Sigmoid colon (tissue), 7 donors: Measurements from ENCODE around the gene ADCY2. TPM values are rescaled to one million over a fixed set of nuclear protein-coding genes. Genes with fewer than 3 reads are reported as not detected.
A peak's percentile ranks its signal among the peaks of the same experiment; 100 is the strongest.

Experiments used
- DNase-seq: peaks from one replicate; pipeline ENCODE4 v3.0.0-alpha.2; 2019
- H3K27ac ChIP-seq, 4 donors: fragments of 200-600 bp; sonication (generic); one replicate each; pipeline ENCODE4 v1.5.1; 2016 to 2019; ENCODE audit warnings: mild to moderate bottlenecking in 1 of 4
- H3K27me3 ChIP-seq, 3 donors: fragments of 200-600 bp; sonication (generic); one replicate each; pipeline ENCODE4 v1.5.1; 2019; ENCODE audit warnings: mild to moderate bottlenecking in 1 of 3
- H3K36me3 ChIP-seq, 4 donors: fragments of 200-600 bp; sonication (generic); one replicate each; pipeline ENCODE4 v1.5.1; 2016 to 2019
- H3K4me1 ChIP-seq, 4 donors: fragments of 200-600 bp; sonication (generic); one replicate each; pipeline ENCODE4 v1.5.1; 2017 to 2019
- H3K4me3 ChIP-seq, 4 donors: fragments of 200-600 bp; sonication (generic); one replicate each; pipeline ENCODE4 v1.5.1; 2017 to 2019; ENCODE audit warnings: mild to moderate bottlenecking in 2 of 4, moderate library complexity in 1 of 4
- H3K9me3 ChIP-seq, 4 donors: fragments of 200-600 bp in 3 of 4; sonication (generic) in 3 of 4; one replicate each; pipeline versions ENCODE4 v1.5.1 to v1.6.1; 2013 to 2019
- CTCF ChIP-seq, 4 experiments: fragments of 450-650 bp in 3 of 4; fragments of 200-600 bp in 1 of 4; IDR thresholded peaks; one replicate each; pipeline ENCODE4 v1.5.1; 2016 to 2019; ENCODE audit warnings: antibody characterized with exemption in 4 of 4, mild to moderate bottlenecking in 3 of 4, moderate library complexity in 2 of 4
- EP300 ChIP-seq, 4 donors: sonication (generic); formaldehyde crosslinking; IDR thresholded peaks; one replicate each; pipeline ENCODE4 v1.6.1; 2017; ENCODE audit warnings: antibody characterized with exemption in 4 of 4
- POLR2A ChIP-seq, 2 donors: fragments of 450-650 bp; IDR thresholded peaks; one replicate each; pipeline ENCODE4 v1.6.1; 2016; ENCODE audit warnings: antibody characterized with exemption in 2 of 2, mild to moderate bottlenecking in 2 of 2, moderate library complexity in 2 of 2
- POLR2AphosphoS5 ChIP-seq, 4 donors: sonication (generic); formaldehyde crosslinking; IDR thresholded peaks; one replicate each; pipeline ENCODE4 v1.6.1; 2017; ENCODE audit warnings: antibody characterized with exemption in 4 of 4
- WGBS, 2 donors: extraction: QIAGEN DNeasy Blood & Tissue Kit; methylation state at CpG; one replicate each; pipeline ENCODE4 v1.1.7; 2013; 5-methylcytosine and 5-hydroxymethylcytosine counted together
- intact Hi-C: fragments of 100-400 bp; cut with DNase I; formaldehyde crosslinking; loops from one replicate; pipeline ENCODE4 v1.15.1; 2023
- polyA plus RNA-seq, 3 donors: library from polyadenylated mRNA; stranded (reverse); fragments of 200-250 nt; gene quantifications; one replicate each; pipeline ENCODE4 v1.2.3, GENCODE V29; 2013
- total RNA-seq, 4 donors: library from RNA; depleted of rRNA; stranded (reverse); fragments of >200 nt; gene quantifications; one replicate each; pipeline ENCODE4 v1.1.0, GENCODE V29; 2016
- donor health status: healthy with polysubstance abuse.
- donor health status: Bipolar disorder and iron deficiency.
- donor health status: healthy.

The ADCY2 gene
- total and polyA plus RNA-seq, 7 donors = 0.69 to 9.5 (median 4.4) TPM

- H3K4me3 ChIP-seq = no peak overlapping the region
- no peak for DNase-seq
- no peaks in the 10 kb centered on the region for H3K36me3 ChIP-seq
- H3K27me3 ChIP-seq = no peaks in the 10 kb centered on the region
- H3K27ac ChIP-seq = no peak overlapping the region
- intact Hi-C loops = loop anchor here (5.0 kb wide), 1 partner anchor 491 kb away; no protein-coding TSS in a partner anchor
- H3K9me3 ChIP-seq = no peaks in the 10 kb centered on the region
- no peaks in the 10 kb centered on the region for H3K4me1 ChIP-seq
- 50 to 52% methylated on average over 3 of the region's 3 CpGs for WGBS, 2 donors
- TF ChIP-seq CTCF (IDR thresholded peaks at IDR 0.05) (no peak), POLR2A (IDR thresholded peaks at IDR 0.05) (no peak), EP300 (IDR thresholded peaks at IDR 0.05) (no peak), POLR2AphosphoS5 (IDR thresholded peaks at IDR 0.05) (no peak)
Observed at GRCh38 chr5:7753181-7753580, 357.2 kb downstream of the ADCY2 start.

GRCh38 chr5:7753596-7753995 is 357.7 kb downstream of the ADCY2 start:
- Histone ChIP-seq H3K4me1 (no peaks in the 10 kb centered on the region), H3K4me3 (no peak overlapping the region), H3K36me3 (no peaks in the 10 kb centered on the region), H3K9me3 (no peaks in the 10 kb centered on the region), H3K27me3 (no peaks in the 10 kb centered on the region), H3K27ac (no peak overlapping the region)
- TF ChIP-seq CTCF (IDR thresholded peaks at IDR 0.05) (no peak), EP300 (IDR thresholded peaks at IDR 0.05) (no peak), POLR2AphosphoS5 (IDR thresholded peaks at IDR 0.05) (no peak), POLR2A (IDR thresholded peaks at IDR 0.05) (no peak)
- intact Hi-C loops = loop anchor here (5.0 kb wide), 1 partner anchor 491 kb away; no protein-coding TSS in a partner anchor
- DNase-seq = no peak
- 79 to 86% methylated on average over 1 of the region's 1 CpG for WGBS, 2 donors

- TF ChIP-seq CTCF (IDR thresholded peaks at IDR 0.05) = no peak
- no peak for TF ChIP-seq POLR2A (IDR thresholded peaks at IDR 0.05)
- no peak for TF ChIP-seq POLR2AphosphoS5 (IDR thresholded peaks at IDR 0.05)
- TF ChIP-seq EP300 (IDR thresholded peaks at IDR 0.05) = no peak
- DNase-seq = no peak
- Histone ChIP-seq H3K27ac (no peak overlapping the region), H3K36me3 (no peaks in the 10 kb centered on the region), H3K4me3 (no peak overlapping the region), H3K27me3 (no peaks in the 10 kb centered on the region), H3K4me1 (no peaks in the 10 kb centered on the region), H3K9me3 (no peaks in the 10 kb centered on the region)
- 85 to 91% methylated on average over 6 of the region's 6 CpGs for WGBS, 2 donors
- intact Hi-C loops = loop anchor here (5.0 kb wide), 1 partner anchor 492 kb away; no protein-coding TSS in a partner anchor
Observed at GRCh38 chr5:7754490-7754889, 358.6 kb downstream of the ADCY2 start.

GRCh38 chr5:7754997-7755596 is 359.2 kb downstream of the ADCY2 start:
- Histone ChIP-seq H3K4me3 (no peak overlapping the region), H3K27ac (no peak overlapping the region), H3K27me3 (no peaks in the 10 kb centered on the region), H3K4me1 (no peaks in the 10 kb centered on the region), H3K9me3 (no peaks in the 10 kb centered on the region), H3K36me3 (no peaks in the 10 kb centered on the region)
- 29 to 46% methylated on average over 13 of the region's 13 CpGs for WGBS, 2 donors
- peak; percentile 41 to 65 (median 47) for TF ChIP-seq CTCF (IDR thresholded peaks at IDR 0.05)
- no peak for TF ChIP-seq EP300 (IDR thresholded peaks at IDR 0.05)
- intact Hi-C loops = loop anchor here (5.0 kb wide), 2 partner anchors 493 to 503 kb away; no protein-coding TSS in a partner anchor
- DNase-seq = no peak

- TF ChIP-seq POLR2A (IDR thresholded peaks at IDR 0.05) (no peak), POLR2AphosphoS5 (IDR thresholded peaks at IDR 0.05) (no peak), CTCF (IDR thresholded peaks at IDR 0.05) (no peak), EP300 (IDR thresholded peaks at IDR 0.05) (no peak)
- Histone ChIP-seq H3K9me3 (no peaks in the 10 kb centered on the region), H3K27me3 (no peaks in the 10 kb centered on the region), H3K4me1 (no peaks in the 10 kb centered on the region), H3K27ac (no peak overlapping the region), H3K4me3 (no peak overlapping the region), H3K36me3 (no peaks in the 10 kb centered on the region)
- 51 to 79% methylated on average over 5 of the region's 5 CpGs for WGBS, 2 donors
- DNase-seq = no peak
- intact Hi-C loops = loop anchor here (5.0 kb wide), 1 partner anchor 504 kb away; no protein-coding TSS in a partner anchor
Observed at GRCh38 chr5:7755958-7756357, 360.0 kb downstream of the ADCY2 start.
